HEK293 (cell line): ENCODE results near the gene APBA1.

ENCODE experiments used
- CTCF ChIA-PET: fragments of 350-600 bp; formaldehyde crosslinking; extraction: SDS; loops from one replicate; lab custom pipeline; 2021; ENCODE audit warnings: antibody characterized with exemption; lab: Yijun Ruan, JAX
- POLR2A ChIA-PET: fragments of 300-600 bp; formaldehyde crosslinking; extraction: SDS; loops from one replicate; lab custom pipeline; 2020; ENCODE audit warnings: antibody characterized with exemption, inconsistent platforms; lab: Yijun Ruan, JAX
- H3K27ac ChIP-seq: fragments of 200-500 bp; sonication (Bioruptor generic); 2 replicates; pipeline ENCODE4 v1.5.1; 2014; ENCODE audit warnings: low read depth, low read length, control low read depth, inconsistent platforms; ENCODE audit errors: extremely low read depth
- H3K36me3 ChIP-seq, 2 experiments: fragments of 200-500 bp in 1 of 2; sonication (Bioruptor generic) in 1 of 2; 1 replicate in 1 of 2; 2 replicates in 1 of 2; pipeline ENCODE4 v1.5.1; 2014 to 2017; ENCODE audit warnings: inconsistent platforms in 2 of 2, low read length in 2 of 2; ENCODE audit not compliant: control insufficient read depth in 2 of 2, insufficient read depth in 1 of 2
- H3K4me1 ChIP-seq: fragments of 200-500 bp; sonication (Bioruptor generic); 2 replicates; pipeline ENCODE4 v1.5.1; 2014; ENCODE audit warnings: mild to moderate bottlenecking, low read length, inconsistent platforms; ENCODE audit not compliant: control insufficient read depth, insufficient read depth
- H3K4me3 ChIP-seq: 2 replicates; pipeline ENCODE4 v1.5.1; 2011; ENCODE audit warnings: low read depth, mild to moderate bottlenecking, control low read depth, low read length, moderate library complexity
- H3K9me3 ChIP-seq: fragments of 200-500 bp; sonication (Bioruptor generic); 2 replicates; pipeline ENCODE4 v1.5.1; 2014; ENCODE audit warnings: low read depth, low read length, inconsistent platforms; ENCODE audit not compliant: control insufficient read depth, insufficient read depth
- ATF2 ChIP-seq: fragments of 450-650 bp; formaldehyde crosslinking; IDR thresholded peaks from 2 replicates; pipeline ENCODE4 v1.5.1; 2016; ENCODE audit warnings: missing biosample characterization, missing genetic modification characterization, low read depth
- IKZF3 ChIP-seq: fragments of 450-650 bp; IDR thresholded peaks from 2 replicates; pipeline ENCODE4 v1.5.0; 2018; ENCODE audit warnings: missing biosample characterization, mild to moderate bottlenecking, missing genetic modification characterization, moderate library complexity
- INSM2 ChIP-seq: fragments of 450-650 bp; formaldehyde crosslinking; IDR thresholded peaks from 2 replicates; pipeline ENCODE4 v1.5.1; 2016; ENCODE audit warnings: missing biosample characterization, missing genetic modification characterization
- KLF1 ChIP-seq: fragments of 450-650 bp; formaldehyde crosslinking; IDR thresholded peaks from 2 replicates; pipeline ENCODE4 v1.5.1; 2016; ENCODE audit warnings: missing biosample characterization, missing genetic modification characterization
- KLF10 ChIP-seq: fragments of 450-650 bp; IDR thresholded peaks from 2 replicates; pipeline ENCODE4 v1.5.1; 2018; ENCODE audit warnings: missing biosample characterization, mild to moderate bottlenecking, missing genetic modification characterization
- OSR2 ChIP-seq: fragments of 450-650 bp; formaldehyde crosslinking; IDR thresholded peaks from 2 replicates; pipeline ENCODE4 v1.5.1; 2016; ENCODE audit warnings: missing biosample characterization, missing genetic modification characterization
- PRDM4 ChIP-seq: fragments of 450-650 bp; formaldehyde crosslinking; IDR thresholded peaks from 2 replicates; pipeline ENCODE4 v1.5.1; 2017; ENCODE audit warnings: missing biosample characterization, missing genetic modification characterization
- SETDB1 ChIP-seq: IDR thresholded peaks from one replicate; pipeline ENCODE4 v1.6.1; 2017; ENCODE audit warnings: mild to moderate bottlenecking, low read length, moderate library complexity, mixed read lengths; ENCODE audit not compliant: insufficient read length
- ZFP37 ChIP-seq: fragments of 450-650 bp; formaldehyde crosslinking; IDR thresholded peaks from 2 replicates; pipeline ENCODE4 v1.5.1; 2016; ENCODE audit warnings: missing biosample characterization, missing genetic modification characterization
- ZNF140 ChIP-seq: fragments of 450-650 bp; formaldehyde crosslinking; IDR thresholded peaks from 2 replicates; pipeline ENCODE4 v1.5.1; 2016; ENCODE audit warnings: missing biosample characterization, missing genetic modification characterization
- ZNF146 ChIP-seq: fragments of 450-650 bp; formaldehyde crosslinking; IDR thresholded peaks from 2 replicates; pipeline ENCODE4 v1.5.1; 2016; ENCODE audit warnings: missing biosample characterization, missing genetic modification characterization
- ZNF175 ChIP-seq: fragments of 450-650 bp; formaldehyde crosslinking; IDR thresholded peaks from 2 replicates; pipeline ENCODE4 v1.5.1; 2016; ENCODE audit warnings: missing biosample characterization, missing genetic modification characterization
- ZNF335 ChIP-seq: fragments of 450-650 bp; formaldehyde crosslinking; conservative IDR thresholded peaks from 2 replicates; pipeline ENCODE4 v1.5.1; 2016; ENCODE audit warnings: missing biosample characterization, missing genetic modification characterization
- ZNF433 ChIP-seq: fragments of 450-650 bp; formaldehyde crosslinking; IDR thresholded peaks from 2 replicates; pipeline ENCODE4 v1.5.1; 2016; ENCODE audit warnings: missing biosample characterization, missing genetic modification characterization, low read depth
- ZNF449 ChIP-seq: fragments of 450-650 bp; formaldehyde crosslinking; IDR thresholded peaks from 2 replicates; pipeline ENCODE4 v1.5.1; 2017; ENCODE audit warnings: missing biosample characterization, mild to moderate bottlenecking, missing genetic modification characterization, moderate library complexity
- ZNF521 ChIP-seq: fragments of 450-650 bp; formaldehyde crosslinking; IDR thresholded peaks from 2 replicates; pipeline ENCODE4 v1.5.1; 2017; ENCODE audit warnings: missing biosample characterization, mild to moderate bottlenecking, missing genetic modification characterization
- ZNF530 ChIP-seq: fragments of 450-650 bp; formaldehyde crosslinking; IDR thresholded peaks from 2 replicates; pipeline ENCODE4 v1.5.1; 2016; ENCODE audit warnings: low read depth, missing biosample characterization, missing genetic modification characterization
- ZNF549 ChIP-seq: fragments of 450-650 bp; IDR thresholded peaks from 2 replicates; pipeline ENCODE4 v1.5.1; 2018; ENCODE audit warnings: missing biosample characterization, missing genetic modification characterization, mild to moderate bottlenecking, inconsistent platforms, moderate library complexity
- ZNF610 ChIP-seq: fragments of 450-650 bp; formaldehyde crosslinking; IDR thresholded peaks from 2 replicates; pipeline ENCODE4 v1.5.1; 2016; ENCODE audit warnings: missing biosample characterization, missing genetic modification characterization, borderline replicate concordance
- ZNF639 ChIP-seq: fragments of 450-650 bp; formaldehyde crosslinking; IDR thresholded peaks from 2 replicates; pipeline ENCODE4 v1.5.1; 2016; ENCODE audit warnings: missing biosample characterization, missing genetic modification characterization
- ZNF658 ChIP-seq: fragments of 450-650 bp; formaldehyde crosslinking; IDR thresholded peaks from 2 replicates; pipeline ENCODE4; 2016; ENCODE audit warnings: missing biosample characterization, missing genetic modification characterization
- ZNF677 ChIP-seq: fragments of 450-650 bp; IDR thresholded peaks from 2 replicates; pipeline ENCODE4 v1.5.0; 2018; ENCODE audit warnings: missing biosample characterization, mild to moderate bottlenecking, missing genetic modification characterization, moderate library complexity
- ZSCAN18 ChIP-seq: fragments of 450-650 bp; formaldehyde crosslinking; IDR thresholded peaks from 2 replicates; pipeline ENCODE4 v1.5.1; 2016; ENCODE audit warnings: missing biosample characterization, missing genetic modification characterization

APBA1 gene

GRCh38 chr9:69579032-69579758, 93.0 kb downstream of the APBA1 start (continued):
- TF ChIP-seq ZNF639 (tag by site-specific recombination) (no peak), KLF10 (tag by site-specific recombination) (no peak), KLF1 (tag by site-specific recombination) (no peak), PRDM4 (no peak), IKZF3 (tag by site-specific recombination) (no peak), ZNF433 (tag by site-specific recombination) (no peak)

GRCh38 chr9:69578026-69578425, 94.1 kb downstream of the APBA1 start:
- no peak for TF ChIP-seq SETDB1
- TF ChIP-seq KLF10 (tag by site-specific recombination), result no peak
- TF ChIP-seq ZNF530, result no peak
- TF ChIP-seq IKZF3 (tag by site-specific recombination), result no peak
- peak; percentile 54; the same call in 1 of the 2 replicates for TF ChIP-seq ZNF449 (tag by site-specific recombination)
- TF ChIP-seq, all 188 proteins: peak for 1
- no peaks in the 10 kb centered on the region for H3K4me1 ChIP-seq
- H3K36me3 ChIP-seq, result no peaks in the 10 kb centered on the region
- no peak overlapping the region for H3K27ac ChIP-seq
- no peak overlapping the region for H3K4me3 ChIP-seq
- no peaks in the 10 kb centered on the region for H3K9me3 ChIP-seq
- POLR2A ChIA-PET, result no interaction called here
- CTCF ChIA-PET, result no interaction called here

- ChIA-PET POLR2A (no interaction called here), CTCF (interaction anchor here (0.6 kb wide), 1 partner anchor 95 kb away, joined by 4 read pairs; no protein-coding TSS in a partner anchor)
- TF ChIP-seq INSM2 (tag by site-specific recombination) (no peak), ZNF658 (tag by site-specific recombination) (no peak), ZNF677 (tag by site-specific recombination) (no peak), ZFP37 (tag by site-specific recombination) (no peak), ZNF521 (tag by site-specific recombination) (no peak), OSR2 (tag by site-specific recombination) (no peak), ZNF549 (tag by site-specific recombination) (no peak), ZSCAN18 (no peak), ZNF146 (no peak), ZNF610 (no peak), ZNF140 (tag by site-specific recombination) (no peak), ATF2 (tag by site-specific recombination) (no peak), ZNF335 (tag by site-specific recombination) (no peak), ZNF175 (tag by site-specific recombination) (no peak)
Observed at GRCh38 chr9:69577123-69577522, 95.0 kb downstream of the APBA1 start.

More at GRCh38 chr9:69577123-69577522, 95.0 kb downstream of the APBA1 start:
- Histone ChIP-seq H3K9me3 (no peaks in the 10 kb centered on the region), H3K4me3 (no peak overlapping the region), H3K27ac (no peak overlapping the region), H3K4me1 (no peaks in the 10 kb centered on the region), H3K36me3 (no peaks in the 10 kb centered on the region)
